ENCODE measurements around the gene MYOC. TPM values are rescaled to one million over a fixed set of nuclear protein-coding genes. Genes with fewer than 3 reads are reported as not detected.
"Not testable (repeated sequence)": the region's sequence is repeated elsewhere in the genome, so short reads cannot be mapped to it uniquely, and the experiment has no call there.

Gene MYOC
- polyA plus RNA-seq, 1 donor from 2014 or later: not detected

GRCh38 chr1:171622152-171622462 lies 30.4 kb downstream of the MYOC start, which contains the start of gene MYOCOS:
Gene MYOCOS (plus strand): TSS chr1:171622243. CDS start chr1:171623884, 1,641 bp downstream.
- no peaks in the 10 kb centered on the region for H3K79me2 ChIP-seq (replicated peaks; ENCODE audit: insufficient read depth, low read length)
- H3K9ac ChIP-seq (ENCODE audit: low read length): no peak within 1 kb of the TSS
- TF ChIP-seq SMC3 (conservative IDR thresholded peaks at IDR 0.05; ENCODE audit: poor library complexity) (no peak), EZH2 (IDR thresholded peaks at IDR 0.05; ENCODE audit: borderline replicate concordance, insufficient read depth, low read length, poor library complexity, severe bottlenecking) (no peak), TAF1 (IDR thresholded peaks at IDR 0.05; ENCODE audit: low read depth) (no peak), CTCF (IDR thresholded peaks at IDR 0.05; ENCODE audit: poor library complexity, severe bottlenecking) (no peak), EP300 (conservative IDR thresholded peaks at IDR 0.05; ENCODE audit: poor library complexity, severe bottlenecking) (no peak), MXI1 (conservative IDR thresholded peaks at IDR 0.05; ENCODE audit: poor library complexity, severe bottlenecking) (no peak), POLR2AphosphoS5 (IDR thresholded peaks at IDR 0.05) (no peak), REST (IDR thresholded peaks at IDR 0.05; ENCODE audit: borderline replicate concordance) (no peak), RAD21 (conservative IDR thresholded peaks at IDR 0.05) (no peak)
- H3F3A ChIP-seq (ENCODE audit: insufficient read depth, low read length, poor library complexity, severe bottlenecking): no peaks in the 10 kb centered on the region
- H3K4me3 ChIP-seq (ENCODE audit: low read length): no peak within 1 kb of the TSS
- H3K36me3 ChIP-seq (ENCODE audit: insufficient read depth, low read length): no peaks in the 10 kb centered on the region
- H3K4me2 ChIP-seq (ENCODE audit: low read length): no peak within 1 kb of the TSS
- no peaks in the 10 kb centered on the region for H4K20me1 ChIP-seq (ENCODE audit: insufficient read depth)
- H2AFZ ChIP-seq (ENCODE audit: low read depth, low read length): no peak within 1 kb of the TSS
- no peaks in the 10 kb centered on the region for H3K9me3 ChIP-seq (ENCODE audit: low read length)
- no peak within 1 kb of the TSS for H3K27ac ChIP-seq (ENCODE audit: low read length)
- no peaks in the 10 kb centered on the region for H3K9me2 ChIP-seq (ENCODE audit: insufficient read depth, low read length)
- no peaks in the 10 kb centered on the region for H3K27me3 ChIP-seq (ENCODE audit: insufficient read depth, low read depth, low read length)

- Histone ChIP-seq H3K4me2 (ENCODE audit: low read length) (no peak overlapping the region), H3K36me3 (ENCODE audit: insufficient read depth, low read length) (no peaks in the 10 kb centered on the region), H3K79me2 (replicated peaks; ENCODE audit: insufficient read depth, low read length) (no peaks in the 10 kb centered on the region), H3K9me2 (ENCODE audit: insufficient read depth, low read length) (no peaks in the 10 kb centered on the region), H3K27ac (ENCODE audit: low read length) (no peak overlapping the region), H3K9ac (ENCODE audit: low read length) (no peak overlapping the region), H3K27me3 (ENCODE audit: insufficient read depth, low read depth, low read length) (no peaks in the 10 kb centered on the region), H4K20me1 (ENCODE audit: insufficient read depth) (no peaks in the 10 kb centered on the region), H3K9me3 (ENCODE audit: low read length) (no peaks in the 10 kb centered on the region), H3K4me3 (ENCODE audit: low read length) (no peak overlapping the region), H3F3A (ENCODE audit: insufficient read depth, low read length, poor library complexity, severe bottlenecking) (no peaks in the 10 kb centered on the region), H2AFZ (ENCODE audit: low read depth, low read length) (no peak overlapping the region)
- TF ChIP-seq EP300 (conservative IDR thresholded peaks at IDR 0.05; ENCODE audit: poor library complexity, severe bottlenecking) (no peak), POLR2AphosphoS5 (IDR thresholded peaks at IDR 0.05) (no peak), REST (IDR thresholded peaks at IDR 0.05; ENCODE audit: borderline replicate concordance) (no peak), TAF1 (IDR thresholded peaks at IDR 0.05; ENCODE audit: low read depth) (no peak), EZH2 (IDR thresholded peaks at IDR 0.05; ENCODE audit: borderline replicate concordance, insufficient read depth, low read length, poor library complexity, severe bottlenecking) (no peak)
Observed at GRCh38 chr1:171616586-171616985, 35.9 kb downstream of the MYOC start.

GRCh38 chr1:171615122-171615906 lies 37.2 kb downstream of the MYOC start:
- not testable (repeated sequence) for H3K36me3 ChIP-seq (ENCODE audit: insufficient read depth, low read length); H3K9ac ChIP-seq (ENCODE audit: low read length); H3K79me2 ChIP-seq (replicated peaks; ENCODE audit: insufficient read depth, low read length); H3K9me3 ChIP-seq (ENCODE audit: low read length); H3K4me2 ChIP-seq (ENCODE audit: low read length); H3F3A ChIP-seq (ENCODE audit: insufficient read depth, low read length, poor library complexity, severe bottlenecking); H4K20me1 ChIP-seq (ENCODE audit: insufficient read depth); H2AFZ ChIP-seq (ENCODE audit: low read depth, low read length); H3K9me2 ChIP-seq (ENCODE audit: insufficient read depth, low read length); H3K27ac ChIP-seq (ENCODE audit: low read length); H3K4me3 ChIP-seq (ENCODE audit: low read length); H3K27me3 ChIP-seq (ENCODE audit: insufficient read depth, low read depth, low read length)

All from neural cell (in vitro differentiated cells).